Renal cortical epithelial cell (primary cell): ENCODE results near the gene NINJ2. TPM values are rescaled to one million over a fixed set of nuclear protein-coding genes. Genes with fewer than 3 reads are reported as not detected.
"Not testable (repeated sequence)": the region's sequence is repeated elsewhere in the genome, so short reads cannot be mapped to it uniquely, and the experiment has no call there.

Experiments used
- DNase-seq: peaks from one replicate; pipeline ENCODE4 v3.0.0-alpha.2; 2011; ENCODE audit warnings: low read depth
- total RNA-seq: library from RNA; depleted of rRNA; stranded (reverse); fragments of >200 nt; gene quantifications from 2 replicates; pipeline ENCODE4 v1.2.3, GENCODE V29; 2014

NINJ2 gene
- total RNA-seq, 1 donor from 2014 or later: 0.60 TPM

DNA sequence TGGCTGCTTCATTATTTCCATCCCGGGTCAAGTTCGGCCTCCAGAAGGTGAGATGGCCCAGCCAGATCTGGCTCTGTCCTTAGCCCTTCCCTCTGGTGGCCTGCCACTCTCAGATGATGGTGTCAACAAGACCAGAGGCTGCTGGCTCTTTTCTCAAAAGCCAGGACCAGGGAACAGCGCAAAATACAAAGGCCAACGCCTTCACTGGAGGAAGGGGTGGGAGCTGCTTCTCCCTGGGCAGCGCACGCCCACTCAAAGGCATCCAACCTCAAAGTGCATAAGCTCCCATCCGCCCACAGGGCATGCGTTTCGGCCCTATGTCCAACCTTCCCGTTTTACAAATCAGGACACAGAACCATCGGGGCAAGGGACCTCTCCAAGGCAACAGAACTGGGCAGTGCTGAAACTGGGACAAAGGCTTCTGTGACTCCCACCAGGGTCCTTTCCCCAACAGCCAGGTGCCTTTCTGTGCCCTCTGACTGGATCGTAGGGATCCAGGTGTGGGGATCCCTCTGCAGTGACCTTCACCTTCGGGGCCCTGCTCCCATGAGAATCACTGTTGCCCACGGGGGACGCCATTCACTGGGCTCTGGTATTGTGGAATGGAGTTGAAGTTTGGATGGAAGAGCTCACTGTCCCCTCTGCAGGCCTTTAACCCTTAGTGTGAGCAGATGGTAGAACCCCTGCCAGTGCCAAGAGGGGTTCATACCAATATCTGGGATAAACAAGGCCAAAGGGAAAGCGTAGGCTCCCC lies 76.8 kb downstream of the NINJ2 start:
- no peak for DNase-seq

DNA sequence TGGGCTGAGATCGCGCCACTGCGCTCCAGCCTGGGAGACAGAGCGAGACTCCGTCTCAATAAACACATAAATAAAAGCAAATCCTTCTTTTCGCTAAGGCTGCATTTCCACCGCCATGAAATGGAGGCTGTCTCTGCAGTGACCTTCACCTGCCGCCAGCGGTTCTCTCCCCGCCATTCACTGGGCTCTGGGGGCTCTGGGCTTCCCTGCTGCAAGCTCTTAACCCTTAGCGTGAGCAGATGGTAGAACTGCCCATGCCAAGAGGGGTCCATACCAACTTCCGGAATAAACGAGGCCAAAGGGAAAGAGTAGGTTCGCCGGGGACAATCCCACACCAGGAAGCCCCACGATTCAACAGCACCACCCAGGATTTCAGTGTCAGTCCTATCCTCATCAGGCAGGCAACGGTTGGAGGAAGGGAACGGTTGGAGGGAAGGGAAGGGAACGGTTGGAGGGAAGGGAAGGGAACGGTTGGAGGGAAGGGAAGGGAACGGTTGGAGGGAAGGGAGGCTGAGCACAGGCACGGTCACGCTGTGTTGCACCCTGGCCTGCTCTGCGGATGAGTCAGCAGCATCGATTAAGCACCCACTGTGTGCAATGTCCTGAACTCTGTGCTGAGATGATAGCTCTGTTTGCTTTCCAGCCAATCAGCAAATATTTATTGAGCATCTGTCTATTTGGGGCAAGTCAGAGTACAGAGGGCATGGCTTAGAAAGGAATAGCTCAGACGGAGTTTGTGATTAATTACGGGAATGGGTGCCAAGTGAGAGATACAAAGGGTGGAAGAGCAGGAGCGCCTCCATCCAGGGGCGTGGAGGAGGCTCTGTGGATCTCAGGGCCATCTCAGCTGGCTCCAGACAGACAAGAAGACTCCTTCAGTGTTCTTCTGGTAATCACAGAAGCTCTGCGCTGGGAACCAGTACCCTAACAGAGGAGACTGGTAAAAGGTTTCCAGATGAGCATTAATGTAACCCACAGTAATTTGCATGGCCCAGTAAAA lies 77.9 kb downstream of the NINJ2 start:
- DNase-seq: no peak

- DNase-seq: no peak
Observed at GRCh38 chr12:583251-583869, 79.9 kb downstream of the NINJ2 start.

DNA sequence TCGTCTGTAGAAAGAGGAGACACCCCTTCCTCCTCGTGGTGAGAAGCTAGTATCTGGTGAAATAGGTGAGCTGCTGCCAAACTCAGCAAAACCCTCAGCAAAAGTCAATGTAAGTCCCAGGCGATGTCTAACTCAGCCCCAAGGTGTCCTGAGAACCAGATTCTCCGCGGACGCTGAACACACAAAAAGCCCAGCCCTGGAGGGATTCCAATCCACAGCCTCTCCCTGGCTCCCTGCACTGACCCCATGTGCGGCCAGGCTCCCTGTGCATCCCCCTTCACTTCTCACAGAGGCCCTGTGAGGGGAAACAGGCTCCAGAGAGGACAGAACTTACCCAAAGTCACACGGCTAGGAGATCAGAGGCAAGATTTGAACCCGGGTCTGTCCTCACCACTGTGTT lies 81.5 kb downstream of the NINJ2 start:
- DNase-seq: no peak

DNA sequence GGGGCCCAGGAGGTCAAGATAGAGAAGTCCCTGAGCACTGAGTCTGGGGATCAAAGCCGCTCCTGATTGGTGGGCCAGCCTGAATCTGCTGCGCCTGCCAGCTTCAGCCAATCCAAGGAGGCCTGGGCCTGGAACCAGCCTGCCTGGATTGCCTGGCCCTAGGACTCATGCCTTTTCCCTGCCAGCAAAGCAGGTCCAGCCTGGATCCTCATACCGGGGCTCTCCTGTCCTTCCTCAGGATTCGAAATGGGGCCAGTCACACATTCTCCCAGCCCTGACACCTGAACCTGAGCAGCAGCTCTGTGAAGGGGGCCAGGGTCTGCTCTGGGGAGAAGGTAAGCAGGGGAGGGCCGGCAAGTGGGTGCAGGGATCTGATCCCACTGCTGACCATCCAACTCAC lies 81.9 kb downstream of the NINJ2 start:
- no peak for DNase-seq

GRCh38 chr12:580813-581212 lies 82.4 kb downstream of the NINJ2 start:
- no peak for DNase-seq

- DNase-seq: no peak
Observed at GRCh38 chr12:579420-580110, 83.7 kb downstream of the NINJ2 start.

- no peak for DNase-seq
Observed at GRCh38 chr12:578748-579419, 84.4 kb downstream of the NINJ2 start.

- not testable (repeated sequence) for DNase-seq
Observed at GRCh38 chr12:577994-578747, 85.1 kb downstream of the NINJ2 start.

GRCh38 chr12:576615-577110 lies 86.6 kb downstream of the NINJ2 start:
- DNase-seq: no peak

DNA sequence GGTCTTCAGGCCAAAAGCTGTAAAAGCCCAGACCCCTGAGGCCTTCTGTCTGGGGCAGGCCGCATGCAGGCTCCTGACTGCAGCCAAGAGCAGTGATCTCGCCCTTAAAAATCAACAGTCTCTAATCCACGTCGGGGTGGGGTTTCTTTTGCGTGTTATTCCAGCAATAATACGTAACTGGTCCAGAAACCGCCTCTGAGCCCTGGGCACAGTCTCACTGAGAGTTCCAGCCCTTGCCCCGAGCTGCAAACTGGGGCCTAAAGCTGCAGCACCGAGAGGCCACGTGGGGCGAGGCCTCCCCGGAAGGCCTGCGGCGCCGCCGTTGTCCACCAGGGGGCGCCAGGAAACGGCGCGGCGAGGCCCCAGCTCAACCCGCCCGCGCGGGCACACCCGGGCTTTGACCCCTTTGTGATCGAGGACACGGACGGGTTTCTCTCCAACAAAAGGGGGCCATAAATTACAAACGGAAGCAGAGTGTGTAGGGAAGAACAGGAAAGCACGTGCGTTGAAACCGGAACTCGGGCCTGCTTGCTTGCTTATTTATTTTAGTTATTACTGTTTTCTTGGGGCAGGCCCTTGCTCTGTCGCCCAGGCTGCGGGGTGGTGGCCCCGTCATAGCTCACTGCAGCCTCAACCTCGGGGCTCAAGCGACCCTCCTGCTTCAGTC lies 87.2 kb downstream of the NINJ2 start:
- no peak for DNase-seq

DNA sequence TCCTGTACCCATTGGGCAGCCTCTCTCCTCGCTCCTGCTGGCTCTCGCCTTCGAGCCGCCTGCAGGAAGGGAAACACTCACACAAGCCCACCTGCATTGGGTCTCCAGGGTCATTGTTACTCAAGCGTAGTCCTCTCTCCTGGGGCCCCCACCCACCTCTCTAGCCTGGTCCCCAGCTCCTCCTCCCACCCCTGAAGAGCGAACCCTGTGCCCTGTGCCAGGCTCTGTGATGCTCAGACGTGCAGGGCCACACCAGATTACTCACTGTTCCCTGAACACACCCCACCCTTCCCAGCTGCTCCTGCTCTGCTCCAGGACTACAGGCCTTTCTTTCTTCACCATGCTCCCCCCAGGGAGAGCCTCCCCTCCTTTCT lies 88.1 kb downstream of the NINJ2 start:
- no peak for DNase-seq

DNA sequence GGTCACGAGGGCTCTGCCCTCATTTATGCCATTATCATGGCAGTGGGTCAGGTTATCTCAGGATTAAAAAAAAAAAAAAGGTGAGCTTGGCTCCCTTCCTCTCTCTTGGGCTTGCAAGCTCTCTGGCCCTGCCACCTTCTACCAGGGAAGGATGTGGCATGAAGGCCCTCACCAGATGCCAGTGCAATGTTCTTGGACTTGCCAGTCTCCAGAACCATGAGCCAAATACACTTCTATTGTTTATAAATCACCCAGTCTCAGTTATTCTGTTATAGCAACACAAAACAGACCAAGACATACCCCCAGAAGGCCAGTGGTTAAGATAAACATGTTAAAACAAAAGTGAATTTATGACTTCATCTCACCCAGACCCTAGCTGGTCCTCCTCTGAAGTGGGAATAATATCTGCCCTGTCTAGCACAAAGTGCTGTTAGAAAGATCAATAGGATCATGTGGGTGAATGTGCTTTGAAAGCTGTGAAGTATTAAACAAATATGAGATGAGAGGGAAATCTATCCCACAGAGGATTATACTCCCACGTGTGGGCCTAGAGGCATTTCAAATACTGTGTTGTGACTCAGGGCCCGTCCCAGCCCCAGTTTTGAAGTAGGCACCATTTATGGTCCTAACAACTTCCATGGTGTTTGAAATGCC lies 88.6 kb downstream of the NINJ2 start:
- no peak for DNase-seq

GRCh38 chr12:573232-573631 lies 90.0 kb downstream of the NINJ2 start:
- no peak for DNase-seq

- DNase-seq: no peak
Observed at GRCh38 chr12:572532-572899, 90.7 kb downstream of the NINJ2 start.

- DNase-seq: no peak
Observed at GRCh38 chr12:571795-572531, 91.3 kb downstream of the NINJ2 start.

GRCh38 chr12:570921-571794 lies 92.1 kb downstream of the NINJ2 start:
- DNase-seq: peak; percentile 77
